Measurements from ENCODE around the gene M1AP.

Gene M1AP

GRCh38 chr2:74658516-74658915 is 10.4 kb upstream of the M1AP start:
- H3K4me1 ChIP-seq (ENCODE audit: control insufficient read depth in 5 of 5, insufficient read depth in 5 of 5, low read length in 5 of 5) = peaks cover 3 to 14% (median 12%) of the 10 kb centered on the region in 5 donors
- no peak overlapping the region for H3K27ac ChIP-seq (ENCODE audit: low read depth, low read length)
- H3K9ac ChIP-seq (ENCODE audit: low read length in 5 of 5) = no peak overlapping the region
- H3K27me3 ChIP-seq (ENCODE audit: control insufficient read depth in 5 of 5, insufficient read depth in 4 of 5, low read length in 5 of 5) = no peaks in the 10 kb centered on the region
- H3K9me3 ChIP-seq (ENCODE audit: control insufficient read depth in 5 of 5, low read length in 5 of 5) = no peaks in the 10 kb centered on the region
- H3K4me3 ChIP-seq (ENCODE audit: low read depth in 1 of 5, low read length in 5 of 5) = no peak overlapping the region
- peaks cover 11 to 38% (median 20%) of the 10 kb centered on the region in 5 donors for H3K36me3 ChIP-seq (ENCODE audit: control insufficient read depth in 5 of 5, insufficient read depth in 5 of 5, low read length in 5 of 5)

GRCh38 chr2:74655579-74655978 is 7.4 kb upstream of the M1AP start:
- H3K4me1 ChIP-seq (ENCODE audit: control insufficient read depth in 5 of 5, insufficient read depth in 5 of 5, low read length in 5 of 5) = peaks cover 3 to 16% (median 14%) of the 10 kb centered on the region in 5 donors
- peaks cover 3 to 24% (median 7%) of the 10 kb centered on the region in 5 donors for H3K36me3 ChIP-seq (ENCODE audit: control insufficient read depth in 5 of 5, insufficient read depth in 5 of 5, low read length in 5 of 5)
- H3K9ac ChIP-seq (ENCODE audit: low read length in 5 of 5) = no peak overlapping the region
- H3K27ac ChIP-seq (ENCODE audit: low read depth, low read length) = no peak overlapping the region
- H3K9me3 ChIP-seq (ENCODE audit: control insufficient read depth in 5 of 5, low read length in 5 of 5) = no peaks in the 10 kb centered on the region
- H3K27me3 ChIP-seq (ENCODE audit: control insufficient read depth in 5 of 5, insufficient read depth in 4 of 5, low read length in 5 of 5) = no peaks in the 10 kb centered on the region
- no peak overlapping the region for H3K4me3 ChIP-seq (ENCODE audit: low read depth in 1 of 5, low read length in 5 of 5)

GRCh38 chr2:74653985-74654882 is 6.1 kb upstream of the M1AP start, which contains the start of gene SEMA4F:
Gene SEMA4F, plus strand, starts transcription at chr2:74654247. Its CDS starts 130 bp downstream, at chr2:74654377.
- peaks cover 0 to 18% (median 7%) of the 10 kb centered on the region in 5 donors for H3K36me3 ChIP-seq (ENCODE audit: control insufficient read depth in 5 of 5, insufficient read depth in 5 of 5, low read length in 5 of 5)
- H3K4me3 ChIP-seq (ENCODE audit: low read depth in 1 of 5, low read length in 5 of 5) = peak within 1 kb of the TSS; percentile 69 to 85 (median 75)
- H3K9me3 ChIP-seq (ENCODE audit: control insufficient read depth in 5 of 5, low read length in 5 of 5) = no peaks in the 10 kb centered on the region
- H3K27ac ChIP-seq (ENCODE audit: low read depth, low read length) = no peak within 1 kb of the TSS
- peaks cover 0 to 4% (median 0%) of the 10 kb centered on the region in 5 donors for H3K27me3 ChIP-seq (ENCODE audit: control insufficient read depth in 5 of 5, insufficient read depth in 4 of 5, low read length in 5 of 5)
- H3K9ac ChIP-seq (ENCODE audit: low read length in 5 of 5) = peak within 1 kb of the TSS in 4 of 5 donors; percentile 75 to 87 (median 82)
- H3K4me1 ChIP-seq (ENCODE audit: control insufficient read depth in 5 of 5, insufficient read depth in 5 of 5, low read length in 5 of 5) = peaks cover 3 to 16% (median 14%) of the 10 kb centered on the region in 5 donors

GRCh38 chr2:74653589-74653984 is 5.5 kb upstream of the M1AP start:
- Histone ChIP-seq H3K27ac (ENCODE audit: low read depth, low read length) (no peak overlapping the region), H3K4me1 (ENCODE audit: control insufficient read depth in 5 of 5, insufficient read depth in 5 of 5, low read length in 5 of 5) (peaks cover 3 to 16% (median 14%) of the 10 kb centered on the region in 5 donors), H3K27me3 (ENCODE audit: control insufficient read depth in 5 of 5, insufficient read depth in 4 of 5, low read length in 5 of 5) (peaks cover 0 to 5% (median 2%) of the 10 kb centered on the region in 5 donors), H3K36me3 (ENCODE audit: control insufficient read depth in 5 of 5, insufficient read depth in 5 of 5, low read length in 5 of 5) (peaks cover 0 to 12% (median 3%) of the 10 kb centered on the region in 5 donors), H3K9ac (ENCODE audit: low read length in 5 of 5) (peak overlapping the region in 3 of 5 donors; percentile 60 to 80 (median 75)), H3K9me3 (ENCODE audit: control insufficient read depth in 5 of 5, low read length in 5 of 5) (no peaks in the 10 kb centered on the region), H3K4me3 (ENCODE audit: low read depth in 1 of 5, low read length in 5 of 5) (peak overlapping the region; percentile 69 to 85 (median 75))

GRCh38 chr2:74646834-74647482 is 1.2 kb downstream of the M1AP start:
- peaks cover 0 to 13% (median 6%) of the 10 kb centered on the region in 5 donors for H3K27me3 ChIP-seq (ENCODE audit: control insufficient read depth in 5 of 5, insufficient read depth in 4 of 5, low read length in 5 of 5)
- H3K9me3 ChIP-seq (ENCODE audit: control insufficient read depth in 5 of 5, low read length in 5 of 5) = no peaks in the 10 kb centered on the region
- no peaks in the 10 kb centered on the region for H3K36me3 ChIP-seq (ENCODE audit: control insufficient read depth in 5 of 5, insufficient read depth in 5 of 5, low read length in 5 of 5)
- H3K27ac ChIP-seq (ENCODE audit: low read depth, low read length) = no peak overlapping the region
- H3K9ac ChIP-seq (ENCODE audit: low read length in 5 of 5) = no peak overlapping the region
- H3K4me1 ChIP-seq (ENCODE audit: control insufficient read depth in 5 of 5, insufficient read depth in 5 of 5, low read length in 5 of 5) = peaks cover 0 to 7% (median 2%) of the 10 kb centered on the region in 5 donors
- H3K4me3 ChIP-seq (ENCODE audit: low read depth in 1 of 5, low read length in 5 of 5) = no peak overlapping the region

- Histone ChIP-seq H3K4me3 (ENCODE audit: low read depth in 1 of 5, low read length in 5 of 5) (no peak overlapping the region), H3K27ac (ENCODE audit: low read depth, low read length) (no peak overlapping the region), H3K9me3 (ENCODE audit: control insufficient read depth in 5 of 5, low read length in 5 of 5) (no peaks in the 10 kb centered on the region), H3K36me3 (ENCODE audit: control insufficient read depth in 5 of 5, insufficient read depth in 5 of 5, low read length in 5 of 5) (no peaks in the 10 kb centered on the region), H3K4me1 (ENCODE audit: control insufficient read depth in 5 of 5, insufficient read depth in 5 of 5, low read length in 5 of 5) (peaks cover 0 to 7% (median 2%) of the 10 kb centered on the region in 5 donors), H3K9ac (ENCODE audit: low read length in 5 of 5) (no peak overlapping the region), H3K27me3 (ENCODE audit: control insufficient read depth in 5 of 5, insufficient read depth in 4 of 5, low read length in 5 of 5) (peaks cover 0 to 13% (median 6%) of the 10 kb centered on the region in 5 donors)
Measured at GRCh38 chr2:74646201-74646600, 1.9 kb downstream of the M1AP start.

- Histone ChIP-seq H3K4me1 (ENCODE audit: control insufficient read depth in 5 of 5, insufficient read depth in 5 of 5, low read length in 5 of 5) (peaks cover 0 to 7% (median 2%) of the 10 kb centered on the region in 5 donors), H3K4me3 (ENCODE audit: low read depth in 1 of 5, low read length in 5 of 5) (no peak overlapping the region), H3K9ac (ENCODE audit: low read length in 5 of 5) (no peak overlapping the region), H3K9me3 (ENCODE audit: control insufficient read depth in 5 of 5, low read length in 5 of 5) (no peaks in the 10 kb centered on the region), H3K27ac (ENCODE audit: low read depth, low read length) (no peak overlapping the region), H3K36me3 (ENCODE audit: control insufficient read depth in 5 of 5, insufficient read depth in 5 of 5, low read length in 5 of 5) (no peaks in the 10 kb centered on the region), H3K27me3 (ENCODE audit: control insufficient read depth in 5 of 5, insufficient read depth in 4 of 5, low read length in 5 of 5) (peaks cover 0 to 13% (median 6%) of the 10 kb centered on the region in 5 donors)
Measured at GRCh38 chr2:74645344-74645743, 2.8 kb downstream of the M1AP start.

- no peaks in the 10 kb centered on the region for H3K27me3 ChIP-seq (ENCODE audit: control insufficient read depth in 5 of 5, insufficient read depth in 4 of 5, low read length in 5 of 5)
- no peak overlapping the region for H3K9ac ChIP-seq (ENCODE audit: low read length in 5 of 5)
- H3K4me1 ChIP-seq (ENCODE audit: control insufficient read depth in 5 of 5, insufficient read depth in 5 of 5, low read length in 5 of 5) = no peaks in the 10 kb centered on the region
- no peaks in the 10 kb centered on the region for H3K36me3 ChIP-seq (ENCODE audit: control insufficient read depth in 5 of 5, insufficient read depth in 5 of 5, low read length in 5 of 5)
- H3K9me3 ChIP-seq (ENCODE audit: control insufficient read depth in 5 of 5, low read length in 5 of 5) = no peaks in the 10 kb centered on the region
- no peak overlapping the region for H3K27ac ChIP-seq (ENCODE audit: low read depth, low read length)
- H3K4me3 ChIP-seq (ENCODE audit: low read depth in 1 of 5, low read length in 5 of 5) = no peak overlapping the region
Measured at GRCh38 chr2:74639550-74639949, 8.6 kb downstream of the M1AP start.

- H3K36me3 ChIP-seq (ENCODE audit: control insufficient read depth in 5 of 5, insufficient read depth in 5 of 5, low read length in 5 of 5) = no peaks in the 10 kb centered on the region
- H3K27me3 ChIP-seq (ENCODE audit: control insufficient read depth in 5 of 5, insufficient read depth in 4 of 5, low read length in 5 of 5) = no peaks in the 10 kb centered on the region
- H3K4me3 ChIP-seq (ENCODE audit: low read depth in 1 of 5, low read length in 5 of 5) = no peak overlapping the region
- H3K9me3 ChIP-seq (ENCODE audit: control insufficient read depth in 5 of 5, low read length in 5 of 5) = no peaks in the 10 kb centered on the region
- no peak overlapping the region for H3K27ac ChIP-seq (ENCODE audit: low read depth, low read length)
- peaks cover 0 to 5% (median 0%) of the 10 kb centered on the region in 5 donors for H3K4me1 ChIP-seq (ENCODE audit: control insufficient read depth in 5 of 5, insufficient read depth in 5 of 5, low read length in 5 of 5)
- no peak overlapping the region for H3K9ac ChIP-seq (ENCODE audit: low read length in 5 of 5)
Measured at GRCh38 chr2:74632939-74633312, 15.2 kb downstream of the M1AP start.

Data from subcutaneous abdominal adipose tissue (tissue), 5 donors.